GM12878 (cell line): ENCODE measurements around the gene BRAT1. TPM values are rescaled to one million over a fixed set of nuclear protein-coding genes. Genes with fewer than 3 reads are reported as not detected.

ENCODE experiments used
- ATAC-seq: fragments of 200-7000 bp; cut with Tn5 transposase; 3 replicates; pipeline ENCODE4 v1.9.1; 2020; ENCODE audit warnings: mild to moderate bottlenecking, moderate library complexity
- BruUV-seq: library from RNA; stranded (reverse); fragments of 400-500 nt; replicated peaks from 2 replicates; lab custom pipeline; 2021; lab: Mats Ljungman, UMichigan
- CTCF ChIA-PET: fragments of 300-600 bp; sonication (Branson Sonifier 250); formaldehyde crosslinking; extraction: SDS; loops from one replicate; lab custom pipeline; 2021; ENCODE audit warnings: inconsistent platforms; lab: Yijun Ruan, JAX
- POLR2A ChIA-PET: fragments of 350-600 bp; formaldehyde crosslinking; extraction: SDS; loops from one replicate; lab custom pipeline; 2021; ENCODE audit warnings: inconsistent platforms; lab: Charles Lee
- RAD21 ChIA-PET: fragments of 300-600 bp; sonication (Branson Sonifier 250); formaldehyde crosslinking; loops from one replicate; lab custom pipeline; 2023; ENCODE audit warnings: antibody characterized with exemption; ENCODE audit not compliant: unreplicated experiment; lab: Charles Lee
- SMC1A ChIA-PET: fragments of 300-600 bp; sonication (Branson Sonifier 250); formaldehyde crosslinking; loops from one replicate; lab custom pipeline; 2023; ENCODE audit not compliant: unreplicated experiment, uncharacterized antibody; lab: Charles Lee
- DNase-seq: peaks from one replicate; pipeline ENCODE4 v3.0.0-alpha.2; 2011; ENCODE audit warnings: low read depth, low spot score
- FAIRE-seq: peaks from 3 replicates; lab custom pipeline; 2011; peaks lifted over from hg19 to GRCh38; lab: Jason Lieb, UNC
- H2AFZ ChIP-seq: 2 replicates; pipeline ENCODE4 v1.6.0; 2011; ENCODE audit warnings: low read depth, low read length, control low read depth; ENCODE audit not compliant: control insufficient read depth
- H3K27ac ChIP-seq: 2 replicates; pipeline ENCODE4 v1.5.1; 2011; ENCODE audit warnings: control low read depth; ENCODE audit not compliant: control insufficient read depth, insufficient read depth
- H3K27me3 ChIP-seq, 2 experiments: replicated peaks in 1 of 2; 2 replicates each; pipeline versions ENCODE4 v1.6.0 to v1.6.1; 2011; ENCODE audit warnings: low read length in 1 of 2; ENCODE audit not compliant: control insufficient read depth in 2 of 2, insufficient read depth in 2 of 2
- H3K36me3 ChIP-seq, 2 experiments: 2 replicates each; pipeline ENCODE4 v1.5.1; 2011; ENCODE audit warnings: low read length in 1 of 2; ENCODE audit not compliant: control insufficient read depth in 2 of 2, insufficient read depth in 2 of 2
- H3K4me1 ChIP-seq: 2 replicates; pipeline ENCODE4 v1.6.1; 2011; ENCODE audit warnings: mild to moderate bottlenecking, low read length, moderate library complexity, mixed read lengths; ENCODE audit not compliant: control insufficient read depth, insufficient read depth
- H3K4me2 ChIP-seq: 2 replicates; pipeline ENCODE4 v1.6.0; 2011; ENCODE audit warnings: control low read depth; ENCODE audit not compliant: control insufficient read depth, insufficient read depth
- H3K4me3 ChIP-seq: fragments of 200-600 bp; sonication (generic); 2 replicates; pipeline ENCODE4 v1.5.1; 2016
- H3K79me2 ChIP-seq: 2 replicates; pipeline ENCODE4 v1.6.0; 2011; ENCODE audit warnings: low read length; ENCODE audit not compliant: control insufficient read depth, insufficient read depth
- H3K9ac ChIP-seq: 2 replicates; pipeline ENCODE4 v1.8.0; 2011; ENCODE audit warnings: low read length, control low read depth, mixed read lengths; ENCODE audit not compliant: control insufficient read depth, insufficient read depth
- H3K9me3 ChIP-seq: replicated peaks from 3 replicates; pipeline ENCODE4 v1.5.1; 2011; ENCODE audit warnings: mild to moderate bottlenecking, low read length; ENCODE audit not compliant: control insufficient read depth, insufficient read depth
- H4K20me1 ChIP-seq: 2 replicates; pipeline ENCODE4 v1.6.0; 2011; ENCODE audit not compliant: control insufficient read depth, insufficient read depth
- BHLHE40 ChIP-seq, 2 experiments: fragments of 450-650 bp in 1 of 2; IDR thresholded peaks; 2 replicates each; pipeline ENCODE4 v1.6.1; 2011 to 2017; ENCODE audit warnings: low read depth in 2 of 2, borderline replicate concordance in 1 of 2, improper control_type of control experiment in 1 of 2, low read length in 1 of 2, mild to moderate bottlenecking in 1 of 2
- DPF2 ChIP-seq: fragments of 450-650 bp; IDR thresholded peaks from 2 replicates; pipeline ENCODE4 v1.6.1; 2017; ENCODE audit warnings: mild to moderate bottlenecking
- ETV6 ChIP-seq, 2 experiments: fragments of 450-650 bp in 1 of 2; IDR thresholded peaks in 1 of 2; conservative IDR thresholded peaks in 1 of 2; 2 replicates each; pipeline ENCODE4 v1.6.1; 2014; ENCODE audit warnings: antibody characterized with exemption in 1 of 2, borderline replicate concordance in 1 of 2, low read depth in 1 of 2, mild to moderate bottlenecking in 1 of 2, moderate library complexity in 1 of 2
- FOS ChIP-seq: IDR thresholded peaks from 3 replicates; pipeline ENCODE4 v1.6.1; 2011; ENCODE audit warnings: borderline replicate concordance; ENCODE audit not compliant: insufficient read length; ENCODE audit errors: extremely low read depth
- HDAC2 ChIP-seq: fragments of 200-600 bp; sonication (generic); IDR thresholded peaks from 2 replicates; pipeline ENCODE4 v1.6.1; 2017
- LARP7 ChIP-seq: fragments of 450-650 bp; IDR thresholded peaks from 2 replicates; pipeline ENCODE4 v1.6.1; 2017; ENCODE audit warnings: mild to moderate bottlenecking
- MAX ChIP-seq: IDR thresholded peaks from 2 replicates; pipeline ENCODE4 v1.6.1; 2012; ENCODE audit warnings: low read depth, low read length, improper control_type of control experiment
- MLLT1 ChIP-seq: fragments of 450-650 bp; IDR thresholded peaks from 2 replicates; pipeline ENCODE4 v1.6.1; 2016; ENCODE audit warnings: mild to moderate bottlenecking
- MYB ChIP-seq: fragments of 150-350 bp; IDR thresholded peaks from 2 replicates; pipeline ENCODE4 v1.6.1; 2014; ENCODE audit warnings: mild to moderate bottlenecking, low read depth, low read length, borderline replicate concordance
- RUNX3 ChIP-seq: IDR thresholded peaks from 2 replicates; pipeline ENCODE4 v1.6.1; 2012; ENCODE audit warnings: low read length, inconsistent platforms
- SREBF2 ChIP-seq: IDR thresholded peaks from 2 replicates; pipeline ENCODE4 v1.6.1; 2012; ENCODE audit warnings: mild to moderate bottlenecking, low read length
- YBX1 ChIP-seq: fragments of 450-650 bp; IDR thresholded peaks from 2 replicates; pipeline ENCODE4 v1.6.1; 2016; ENCODE audit warnings: antibody characterized with exemption
- ZBTB40 ChIP-seq: fragments of 450-650 bp; IDR thresholded peaks from 2 replicates; pipeline ENCODE4 v1.6.1; 2016; ENCODE audit warnings: mild to moderate bottlenecking, moderate library complexity, borderline replicate concordance
- ZNF622 ChIP-seq: fragments of 450-650 bp; IDR thresholded peaks from 2 replicates; pipeline ENCODE4 v1.6.1; 2017; ENCODE audit warnings: mild to moderate bottlenecking, inconsistent platforms
- ZZZ3 ChIP-seq: IDR thresholded peaks from 2 replicates; pipeline ENCODE4 v1.6.1; 2011; ENCODE audit warnings: low read depth; ENCODE audit not compliant: control insufficient read depth, insufficient read length
- WGBS: methylation state at CpG from one replicate; pipeline ENCODE4 v1.1.6; 2016; ENCODE audit warnings: low lambda C conversion rate; ENCODE audit not compliant: insufficient replicate concordance, insufficient coverage; ENCODE audit errors: missing lambda C conversion rate; 5-methylcytosine and 5-hydroxymethylcytosine counted together
- in situ Hi-C: fragments of 300-500 bp; cut with MboI; formaldehyde crosslinking; loops from 9 replicates; pipeline ENCODE4 v1.14.3; 2018; ENCODE audit warnings: mixed read lengths
- intact Hi-C: fragments of 100-400 bp; cut with micrococcal nuclease; formaldehyde crosslinking; loops from one replicate; pipeline ENCODE4 v1.14.2; 2022; ENCODE audit not compliant: unreplicated experiment
- polyA plus RNA-seq, 11 experiments: library from polyadenylated mRNA; depleted of rRNA in 4 of 11; unstranded in 6 of 11; stranded (reverse) in 5 of 11; fragments of >200 nt; fragmentation: Nextera tagmentation in 4 of 11; fragmentation: Illumina TruSeq in 1 of 11; extraction: Ambion mirVana in 4 of 11; extraction: Trizol in 1 of 11; gene quantifications; 1 replicate in 1 of 11; 2 replicates in 10 of 11; pipeline versions ENCODE4 v1.2.1 to v1.2.3, GENCODE V29; 2011 to 2016; ENCODE audit warnings: inconsistent platforms in 2 of 11, missing spikeins in 2 of 11, low read depth in 1 of 11
- total RNA-seq, 4 experiments: library from RNA; depleted of rRNA in 3 of 4; stranded (reverse); fragments of >200 nt in 3 of 4; fragmentation: Illumina TruSeq in 1 of 4; extraction: Trizol in 1 of 4; gene quantifications; 2 replicates each; pipeline versions ENCODE4 v1.2.1 to v1.2.3, GENCODE V29; 2013 to 2021
- TF ChIP-seq, protein P1 (sequence below): fragments of 450-650 bp; IDR thresholded peaks from 2 replicates; pipeline ENCODE4 v1.6.1; 2017; ENCODE audit warnings: low read depth, mild to moderate bottlenecking, moderate library complexity

The BRAT1 gene
- total and polyA plus RNA-seq, 10 of the 15 experiments (the other 5 are each of a cell fraction or from before 2014, with no cell fraction given) = 0.13 to 53.3 (median 16.0) TPM

GRCh38 chr7:2597273-2597640 is 41.9 kb upstream of the BRAT1 start:
- Histone ChIP-seq H3K9ac (no peak overlapping the region), H3K4me1 (no peaks in the 10 kb centered on the region)

More at GRCh38 chr7:2597273-2597640, 41.9 kb upstream of the BRAT1 start:
- DNase-seq = no peak
- intact Hi-C loops = no loop called here
- SMC1A ChIA-PET = no interaction called here
- no peaks in the 10 kb centered on the region for H3K79me2 ChIP-seq
- H2AFZ ChIP-seq = no peak overlapping the region
- WGBS = 90% methylated on average over 13 of the region's 13 CpGs
- ATAC-seq = no peak
- no peaks in the 10 kb centered on the region for H3K27me3 ChIP-seq
- H3K27ac ChIP-seq = no peak overlapping the region
- FAIRE-seq = no peak
- no peak overlapping the region for H3K4me3 ChIP-seq
- POLR2A ChIA-PET = no interaction called here
- TF ChIP-seq BHLHE40 (IDR thresholded peaks at IDR 0.05; ENCODE audit: borderline replicate concordance in 1 of 2, low read depth in 2 of 2, low read length in 1 of 2) = no peak
- no peak for TF ChIP-seq SREBF2
- TF ChIP-seq LARP7 = no peak
- TF ChIP-seq MLLT1 = no peak
- TF ChIP-seq HDAC2 = no peak
- no peak for TF ChIP-seq FOS
- TF ChIP-seq MYB = no peak
- TF ChIP-seq DPF2 = no peak
- TF ChIP-seq ETV6 (conservative IDR thresholded peaks at IDR 0.05 in 1 of 2, IDR thresholded peaks at IDR 0.05 in 1 of 2; ENCODE audit: borderline replicate concordance in 1 of 2, low read depth in 1 of 2) = no peak
- no peak for TF ChIP-seq ZNF622
- TF ChIP-seq YBX1 = no peak
- TF ChIP-seq MAX = no peak
- TF ChIP-seq ZZZ3 = no peak
- no peak for TF ChIP-seq RUNX3
- TF ChIP-seq, protein P1, sequence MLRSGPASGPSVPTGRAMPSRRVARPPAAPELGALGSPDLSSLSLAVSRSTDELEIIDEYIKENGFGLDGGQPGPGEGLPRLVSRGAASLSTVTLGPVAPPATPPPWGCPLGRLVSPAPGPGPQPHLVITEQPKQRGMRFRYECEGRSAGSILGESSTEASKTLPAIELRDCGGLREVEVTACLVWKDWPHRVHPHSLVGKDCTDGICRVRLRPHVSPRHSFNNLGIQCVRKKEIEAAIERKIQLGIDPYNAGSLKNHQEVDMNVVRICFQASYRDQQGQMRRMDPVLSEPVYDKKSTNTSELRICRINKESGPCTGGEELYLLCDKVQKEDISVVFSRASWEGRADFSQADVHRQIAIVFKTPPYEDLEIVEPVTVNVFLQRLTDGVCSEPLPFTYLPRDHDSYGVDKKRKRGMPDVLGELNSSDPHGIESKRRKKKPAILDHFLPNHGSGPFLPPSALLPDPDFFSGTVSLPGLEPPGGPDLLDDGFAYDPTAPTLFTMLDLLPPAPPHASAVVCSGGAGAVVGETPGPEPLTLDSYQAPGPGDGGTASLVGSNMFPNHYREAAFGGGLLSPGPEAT = no peak
- no peak for TF ChIP-seq ZBTB40
- TF ChIP-seq, all 136 proteins: peak for 0
- no peak overlapping the region for H3K4me2 ChIP-seq
- H4K20me1 ChIP-seq = no peaks in the 10 kb centered on the region
- no TSS peak for BruUV-seq
- in situ Hi-C loops = no loop called here
- H3K36me3 ChIP-seq = peaks cover 0 to 2% of the 10 kb centered on the region in 2 experiments; a peak in 2 of 4 replicates
- ChIA-PET RAD21 (no interaction called here), CTCF (no interaction called here)
- H3K9me3 ChIP-seq = no peaks in the 10 kb centered on the region
